ENCODE results near the gene CHN2.

Gene CHN2

DNA sequence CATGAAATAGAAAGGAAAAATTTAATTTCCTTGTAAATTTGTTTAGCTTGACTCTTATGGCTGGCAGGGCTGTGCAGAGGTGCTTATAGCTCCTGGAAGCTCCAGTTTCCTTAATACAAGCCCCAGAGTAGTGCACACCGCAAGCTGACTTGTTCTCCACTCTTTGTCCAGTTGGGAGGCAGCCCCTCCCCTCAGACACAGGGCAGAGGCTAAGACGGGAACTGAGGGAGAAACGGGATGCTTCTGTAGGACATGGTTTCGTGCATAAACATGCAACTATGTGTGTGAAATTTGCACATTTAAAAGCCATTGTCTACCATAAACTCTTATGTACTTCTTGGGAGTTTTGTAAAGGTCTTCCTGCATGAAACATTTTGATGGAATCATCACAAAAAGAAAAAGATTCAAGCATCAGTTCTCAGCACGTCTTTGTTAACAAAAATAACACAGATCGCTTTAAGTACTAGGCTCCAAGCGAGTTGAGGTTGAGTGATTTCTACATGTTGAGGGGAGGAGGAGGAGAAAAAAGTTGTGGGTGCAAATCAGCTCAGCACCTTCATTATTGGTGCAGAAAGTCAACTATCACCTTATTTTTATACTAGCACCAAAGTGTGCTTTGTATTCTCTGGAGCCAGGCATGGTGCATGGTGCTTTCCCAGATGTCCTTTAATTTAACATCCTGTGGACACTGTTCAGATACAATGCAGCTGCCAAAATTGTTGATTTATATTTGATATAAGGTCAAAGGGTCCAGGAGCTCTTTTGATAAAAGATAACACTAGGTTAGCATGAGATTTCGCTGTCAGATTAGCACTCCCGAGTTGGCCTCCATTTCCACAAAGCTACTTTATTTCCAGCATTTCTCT is 124.5 kb downstream of the CHN2 start:
- H3K9ac ChIP-seq (ENCODE audit: low read depth, low read length) = no peak overlapping the region
- H3K9me3 ChIP-seq (ENCODE audit: control insufficient read depth, insufficient read depth, low read length) = no peaks in the 10 kb centered on the region
- H3K4me1 ChIP-seq (ENCODE audit: insufficient read depth, low read length) = peaks cover 12% of the 10 kb centered on the region; the same call in 1 of the 2 replicates
- no peaks in the 10 kb centered on the region for H3K36me3 ChIP-seq (ENCODE audit: insufficient read depth, low read length)

DNA sequence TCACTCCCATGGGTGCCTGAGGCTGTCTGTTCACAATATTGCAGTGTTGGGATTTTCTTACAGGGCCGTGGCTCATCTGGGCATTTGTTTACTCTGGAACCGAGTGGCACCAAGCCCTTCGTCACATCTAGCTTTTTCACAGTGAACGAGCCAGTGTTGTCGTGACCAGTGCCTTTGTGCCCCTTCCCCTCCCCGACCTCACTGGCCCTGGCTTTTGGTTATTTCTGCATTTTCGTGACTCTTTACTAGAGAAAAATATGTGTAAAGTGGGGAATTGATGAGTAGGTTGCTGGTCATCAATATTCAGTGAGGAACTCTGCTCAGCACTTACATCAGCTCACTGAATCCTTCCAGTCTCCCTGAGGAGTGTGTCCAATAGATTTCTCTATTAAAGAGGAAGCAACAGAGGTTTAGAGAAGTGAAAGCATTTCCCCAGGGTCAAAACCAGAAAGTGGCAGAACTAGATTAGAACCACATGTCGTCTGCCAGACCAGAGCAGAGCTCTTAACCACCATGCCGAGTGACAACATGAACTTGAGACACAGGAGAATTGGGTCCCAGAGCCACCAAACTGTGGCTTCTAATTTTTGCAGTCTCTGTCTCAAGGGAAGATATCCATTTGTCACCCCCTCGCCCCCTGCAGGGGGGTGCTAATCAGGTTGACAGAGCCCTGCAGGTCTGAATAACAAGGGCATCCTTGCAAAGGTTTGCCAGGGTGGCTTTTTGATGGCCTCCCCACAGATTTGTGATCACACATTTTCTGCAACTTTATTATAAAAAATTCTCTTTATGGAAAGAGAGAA is 125.3 kb downstream of the CHN2 start:
- Histone ChIP-seq H3K9ac (ENCODE audit: low read depth, low read length) (no peak overlapping the region), H3K9me3 (ENCODE audit: control insufficient read depth, insufficient read depth, low read length) (no peaks in the 10 kb centered on the region), H3K4me1 (ENCODE audit: insufficient read depth, low read length) (peaks cover 12% of the 10 kb centered on the region; the same call in 1 of the 2 replicates), H3K36me3 (ENCODE audit: insufficient read depth, low read length) (no peaks in the 10 kb centered on the region)

DNA sequence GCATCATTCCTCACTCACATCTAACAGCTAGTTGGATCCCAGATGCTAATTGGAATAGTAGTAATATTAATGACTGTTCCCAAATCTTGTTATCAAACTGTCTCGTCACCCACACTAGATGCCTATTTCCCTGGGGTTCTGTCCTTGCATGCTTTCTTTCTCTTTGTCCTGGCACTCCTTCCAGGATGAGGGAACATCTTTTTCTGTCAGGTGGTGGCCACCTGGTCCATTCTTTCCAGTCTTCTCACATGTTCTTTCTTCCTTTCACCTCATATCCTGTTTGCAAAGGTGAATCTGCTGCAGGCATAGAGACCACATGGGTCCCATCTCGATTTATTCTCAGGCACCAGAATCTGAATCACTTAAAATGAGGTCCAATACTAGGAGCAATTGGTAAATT is 126.0 kb downstream of the CHN2 start:
- no peak overlapping the region for H3K9ac ChIP-seq (ENCODE audit: low read depth, low read length)
- no peaks in the 10 kb centered on the region for H3K9me3 ChIP-seq (ENCODE audit: control insufficient read depth, insufficient read depth, low read length)
- peaks cover 12% of the 10 kb centered on the region; the same call in 1 of the 2 replicates for H3K4me1 ChIP-seq (ENCODE audit: insufficient read depth, low read length)
- H3K36me3 ChIP-seq (ENCODE audit: insufficient read depth, low read length) = no peaks in the 10 kb centered on the region

DNA sequence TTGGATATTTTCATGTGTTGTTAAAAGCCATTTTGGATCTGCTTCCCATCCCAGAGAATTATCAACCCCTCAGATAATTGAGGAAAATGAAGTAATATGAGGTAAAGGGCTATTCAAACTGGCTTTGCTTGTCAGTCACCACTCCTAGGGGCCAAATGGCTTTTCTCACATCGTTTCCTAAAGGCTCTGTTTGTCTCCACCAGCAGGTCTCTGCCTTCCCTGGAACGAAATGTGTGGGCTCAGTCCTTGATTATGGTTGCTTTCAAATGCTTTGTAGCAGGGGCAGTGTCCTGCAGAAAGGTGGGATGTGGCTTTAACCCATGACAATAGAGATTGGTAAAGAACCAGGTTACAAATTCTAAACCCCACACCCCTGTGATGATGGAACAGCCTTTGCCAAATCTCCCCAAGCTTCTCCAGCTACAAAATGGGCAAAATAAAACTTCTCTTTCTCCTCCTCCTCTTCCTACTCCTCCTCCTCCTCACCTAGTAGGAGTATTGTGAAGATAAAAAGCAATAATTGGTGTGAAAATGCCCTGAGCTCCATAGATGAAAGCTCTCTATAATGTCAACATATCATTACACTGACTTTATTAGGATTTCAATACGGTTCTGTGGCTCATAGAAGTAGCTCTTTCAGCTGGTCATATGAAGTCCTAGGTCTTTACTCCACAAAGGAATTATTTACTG is 127.6 kb downstream of the CHN2 start:
- Histone ChIP-seq H3K4me1 (ENCODE audit: insufficient read depth, low read length) (peaks cover 12% of the 10 kb centered on the region; the same call in 1 of the 2 replicates), H3K36me3 (ENCODE audit: insufficient read depth, low read length) (no peaks in the 10 kb centered on the region), H3K9ac (ENCODE audit: low read depth, low read length) (no peak overlapping the region), H3K9me3 (ENCODE audit: control insufficient read depth, insufficient read depth, low read length) (no peaks in the 10 kb centered on the region)

DNA sequence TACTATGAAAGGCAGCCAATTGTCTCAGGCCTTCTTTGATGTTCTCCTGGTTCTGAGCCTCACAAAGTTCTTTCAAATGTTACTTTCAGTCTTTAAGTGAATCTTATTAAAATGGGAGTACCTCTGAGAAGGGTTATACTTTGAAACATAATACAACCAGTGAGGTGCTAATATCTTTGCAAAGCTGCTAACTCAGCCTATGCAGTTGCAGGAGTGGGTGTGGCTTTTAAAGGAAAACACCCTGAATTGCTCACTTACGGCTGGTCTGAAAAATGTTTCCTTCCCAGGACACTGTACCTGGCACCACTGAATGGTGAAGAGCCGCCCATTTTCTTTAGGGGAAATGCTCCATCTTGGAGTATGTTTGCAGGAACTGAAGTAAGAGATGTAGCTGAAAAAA is 130.9 kb downstream of the CHN2 start:
- no peak overlapping the region for H3K9ac ChIP-seq (ENCODE audit: low read depth, low read length)
- peaks cover 1% of the 10 kb centered on the region; the same call in 1 of the 2 replicates for H3K4me1 ChIP-seq (ENCODE audit: insufficient read depth, low read length)
- no peaks in the 10 kb centered on the region for H3K36me3 ChIP-seq (ENCODE audit: insufficient read depth, low read length)
- no peaks in the 10 kb centered on the region for H3K9me3 ChIP-seq (ENCODE audit: control insufficient read depth, insufficient read depth, low read length)

DNA sequence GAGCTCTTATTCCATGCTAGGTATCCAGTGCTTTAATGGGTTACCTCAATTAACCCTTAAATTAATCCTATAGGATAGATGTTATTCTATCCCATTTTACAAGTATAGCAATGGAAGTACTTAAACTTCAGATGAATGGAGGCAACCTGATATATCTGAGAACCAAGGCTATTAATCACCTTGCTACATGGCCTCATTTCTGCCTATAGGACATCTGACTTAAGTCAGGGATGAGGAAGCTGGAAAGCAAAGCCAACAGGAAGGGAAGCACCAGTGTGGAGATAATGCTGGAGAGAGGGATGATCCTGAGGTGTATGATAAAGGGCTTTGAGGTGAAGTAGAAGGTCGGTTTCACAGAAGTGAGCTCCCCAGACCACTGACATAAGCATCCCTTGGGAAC is 132.3 kb downstream of the CHN2 start:
- Histone ChIP-seq H3K4me1 (ENCODE audit: insufficient read depth, low read length) (no peaks in the 10 kb centered on the region), H3K9me3 (ENCODE audit: control insufficient read depth, insufficient read depth, low read length) (no peaks in the 10 kb centered on the region), H3K36me3 (ENCODE audit: insufficient read depth, low read length) (no peaks in the 10 kb centered on the region)

DNA sequence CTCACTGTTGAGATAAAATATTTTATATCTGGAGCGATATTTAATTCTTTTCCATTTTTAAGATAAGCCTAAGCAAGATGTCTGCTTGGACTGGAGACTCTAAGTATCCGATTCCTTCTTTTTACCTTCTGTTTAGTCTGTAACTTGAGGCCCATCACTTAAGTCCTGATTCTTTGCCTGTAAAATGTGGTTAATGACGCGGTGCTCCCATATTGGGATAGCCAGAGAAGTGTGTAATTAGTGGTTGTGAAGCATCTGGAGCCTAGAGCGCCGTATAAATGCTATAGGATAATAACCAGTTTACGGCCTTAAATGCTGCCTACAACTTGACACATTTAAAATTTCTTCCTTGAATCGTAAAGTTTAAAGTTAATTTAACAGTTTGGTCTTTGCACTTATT is 132.9 kb downstream of the CHN2 start:
- H3K4me1 ChIP-seq (ENCODE audit: insufficient read depth, low read length) = no peaks in the 10 kb centered on the region
- H3K9me3 ChIP-seq (ENCODE audit: control insufficient read depth, insufficient read depth, low read length) = no peaks in the 10 kb centered on the region
- no peaks in the 10 kb centered on the region for H3K36me3 ChIP-seq (ENCODE audit: insufficient read depth, low read length)
- no peak overlapping the region for H3K9ac ChIP-seq (ENCODE audit: low read depth, low read length)

More for the DNA sequence above, 132.3 kb downstream of the CHN2 start:
- H3K9ac ChIP-seq (ENCODE audit: low read depth, low read length) = no peak overlapping the region

DNA sequence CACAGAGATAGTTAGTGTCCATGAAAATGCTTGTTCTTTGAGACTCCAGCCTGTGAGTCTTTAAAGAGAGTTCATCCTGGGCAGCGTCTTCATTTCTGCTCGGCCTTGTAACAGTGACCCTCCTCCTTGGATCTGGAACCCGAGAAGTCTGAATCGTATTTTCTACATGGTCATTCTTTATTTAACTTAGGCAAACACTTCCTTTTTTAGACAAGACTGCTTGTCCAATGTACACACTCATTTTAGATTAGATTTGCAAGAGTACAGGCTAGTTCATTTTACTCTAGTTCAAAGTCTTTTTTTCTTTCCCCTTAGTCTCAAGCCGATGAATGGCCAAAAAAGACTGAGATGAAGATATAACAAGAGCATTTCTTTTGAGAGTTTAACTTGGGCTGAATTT is 133.5 kb downstream of the CHN2 start:
- H3K36me3 ChIP-seq (ENCODE audit: insufficient read depth, low read length) = no peaks in the 10 kb centered on the region
- H3K9ac ChIP-seq (ENCODE audit: low read depth, low read length) = no peak overlapping the region
- H3K9me3 ChIP-seq (ENCODE audit: control insufficient read depth, insufficient read depth, low read length) = no peaks in the 10 kb centered on the region
- H3K4me1 ChIP-seq (ENCODE audit: insufficient read depth, low read length) = no peaks in the 10 kb centered on the region

DNA sequence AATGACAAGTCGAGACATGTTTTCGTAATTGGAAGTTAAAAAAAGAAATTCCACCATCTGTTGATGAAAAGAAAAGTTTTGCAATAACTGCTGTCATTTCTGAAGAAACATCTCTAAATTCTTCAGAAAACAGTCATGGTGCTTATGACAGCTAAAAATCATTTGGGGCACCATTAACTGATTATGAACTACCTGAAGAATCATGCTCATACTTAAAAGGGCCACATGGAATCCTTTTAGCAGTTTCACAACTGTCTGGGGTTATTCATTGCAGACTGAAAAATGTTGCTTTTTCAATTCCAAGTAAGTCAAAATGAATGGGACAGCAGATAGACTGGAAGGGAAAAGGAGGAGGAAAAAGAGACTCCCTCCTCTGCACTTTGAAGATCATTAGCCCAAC is 134.2 kb downstream of the CHN2 start:
- no peaks in the 10 kb centered on the region for H3K9me3 ChIP-seq (ENCODE audit: control insufficient read depth, insufficient read depth, low read length)
- no peaks in the 10 kb centered on the region for H3K4me1 ChIP-seq (ENCODE audit: insufficient read depth, low read length)

DNA sequence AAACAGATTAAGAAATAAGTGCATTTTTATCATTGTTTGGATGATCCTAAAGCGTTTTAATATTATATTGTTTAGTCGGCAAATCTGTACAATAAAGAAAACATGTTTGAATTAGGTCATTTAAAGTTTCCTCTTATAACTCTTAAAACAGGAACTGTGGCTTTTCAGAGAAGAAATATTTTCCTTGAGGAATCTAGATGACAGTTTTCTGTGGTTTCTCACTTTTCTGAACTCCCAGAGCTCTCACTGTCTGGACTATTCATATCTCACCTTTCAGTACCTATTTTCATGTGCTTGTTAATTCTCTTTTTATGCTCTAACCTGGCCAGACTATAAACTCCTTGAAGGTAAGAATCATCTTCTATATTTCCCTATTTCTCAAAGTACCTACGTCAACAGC is 135.1 kb downstream of the CHN2 start:
- no peaks in the 10 kb centered on the region for H3K36me3 ChIP-seq (ENCODE audit: insufficient read depth, low read length)
- H3K9ac ChIP-seq (ENCODE audit: low read depth, low read length) = no peak overlapping the region
- no peaks in the 10 kb centered on the region for H3K4me1 ChIP-seq (ENCODE audit: insufficient read depth, low read length)
- no peaks in the 10 kb centered on the region for H3K9me3 ChIP-seq (ENCODE audit: control insufficient read depth, insufficient read depth, low read length)

More for the DNA sequence above, 134.2 kb downstream of the CHN2 start:
- Histone ChIP-seq H3K36me3 (ENCODE audit: insufficient read depth, low read length) (no peaks in the 10 kb centered on the region), H3K9ac (ENCODE audit: low read depth, low read length) (no peak overlapping the region)

DNA sequence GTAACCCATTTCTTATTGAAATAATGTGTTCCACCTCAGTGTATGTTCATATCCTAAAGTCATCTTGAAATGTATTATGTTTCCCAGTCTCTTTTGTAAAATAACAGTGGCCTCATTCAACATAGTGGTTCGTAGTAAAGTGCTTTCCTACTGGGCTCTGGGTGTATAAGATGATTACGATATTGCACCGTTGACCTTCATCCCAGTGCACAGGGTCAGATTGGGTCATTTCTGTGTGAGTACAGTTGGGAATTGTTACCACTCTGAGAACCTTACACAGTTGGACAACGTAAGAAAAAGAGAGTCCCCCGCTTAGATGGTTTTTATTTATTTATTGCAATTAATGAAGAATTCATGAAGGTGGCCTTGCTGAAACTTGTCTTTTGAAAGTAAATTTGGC is 135.6 kb downstream of the CHN2 start:
- Histone ChIP-seq H3K36me3 (ENCODE audit: insufficient read depth, low read length) (no peaks in the 10 kb centered on the region), H3K9me3 (ENCODE audit: control insufficient read depth, insufficient read depth, low read length) (no peaks in the 10 kb centered on the region), H3K4me1 (ENCODE audit: insufficient read depth, low read length) (no peaks in the 10 kb centered on the region), H3K9ac (ENCODE audit: low read depth, low read length) (no peak overlapping the region)

DNA sequence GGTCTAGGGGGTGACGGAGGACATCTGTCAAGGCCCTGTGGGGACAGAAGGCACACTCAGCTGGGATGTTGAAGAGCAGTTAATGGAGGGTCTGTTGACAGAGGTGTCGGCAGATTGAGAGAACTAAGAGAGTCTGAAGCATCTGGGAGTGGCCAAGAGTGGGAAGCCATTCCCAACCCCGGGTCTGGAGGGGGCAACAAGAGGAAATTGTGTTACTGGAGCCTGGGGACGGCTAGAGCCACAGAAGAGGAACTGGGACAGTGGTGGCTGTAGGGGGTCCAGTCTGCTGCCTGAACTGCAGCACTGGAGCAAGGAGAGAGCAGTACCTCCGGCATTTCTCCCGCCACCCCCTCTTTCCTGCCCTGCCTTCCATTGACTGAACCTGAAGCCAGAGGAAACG is 136.6 kb downstream of the CHN2 start:
- no peaks in the 10 kb centered on the region for H3K9me3 ChIP-seq (ENCODE audit: control insufficient read depth, insufficient read depth, low read length)
- no peaks in the 10 kb centered on the region for H3K4me1 ChIP-seq (ENCODE audit: insufficient read depth, low read length)
- no peaks in the 10 kb centered on the region for H3K36me3 ChIP-seq (ENCODE audit: insufficient read depth, low read length)
- no peak overlapping the region for H3K9ac ChIP-seq (ENCODE audit: low read depth, low read length)

DNA sequence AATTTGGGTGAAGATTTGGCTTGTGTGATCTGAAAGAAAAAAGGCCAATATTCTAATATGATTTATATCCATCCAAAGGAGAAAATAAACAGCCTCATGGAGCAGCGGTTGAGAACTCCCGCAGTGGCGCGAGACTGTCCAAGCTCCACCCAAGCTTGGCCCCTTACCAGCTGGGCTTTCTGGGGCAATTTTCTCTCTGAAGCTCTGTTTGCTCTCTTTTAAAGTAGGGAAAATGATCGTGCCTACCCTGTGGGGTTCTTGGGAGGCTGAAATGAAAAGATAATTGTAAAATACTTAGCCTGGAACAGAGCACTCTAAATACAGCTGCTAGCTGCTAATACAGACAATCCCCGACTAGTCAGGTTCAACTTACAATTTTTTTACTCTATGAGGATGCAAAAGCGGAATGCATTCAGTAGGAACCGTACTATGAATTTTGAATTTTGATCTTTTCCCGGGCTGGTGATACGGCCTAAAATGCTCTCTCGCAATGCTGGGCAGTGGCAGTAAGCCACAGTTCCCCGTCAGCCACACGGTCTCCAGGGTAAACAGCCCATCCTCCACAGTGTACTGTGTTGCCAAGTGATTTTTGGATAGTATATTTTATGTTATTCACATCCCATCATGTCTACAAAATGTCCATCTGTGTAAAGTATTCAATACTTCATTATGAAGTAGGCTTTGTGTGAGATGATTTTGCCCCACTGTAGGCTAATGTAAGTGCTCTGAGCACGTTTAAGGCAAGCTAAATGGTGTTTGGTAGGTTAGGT is 137.7 kb downstream of the CHN2 start:
- Histone ChIP-seq H3K9me3 (ENCODE audit: control insufficient read depth, insufficient read depth, low read length) (no peaks in the 10 kb centered on the region), H3K4me1 (ENCODE audit: insufficient read depth, low read length) (no peaks in the 10 kb centered on the region), H3K9ac (ENCODE audit: low read depth, low read length) (no peak overlapping the region), H3K36me3 (ENCODE audit: insufficient read depth, low read length) (no peaks in the 10 kb centered on the region)

Data from ES-I3 (cell line).